Embryonic facial prominence (tissue), 1 donor: ENCODE results near the gene CXADR.
"Not testable (repeated sequence)": the region's sequence is repeated elsewhere in the genome, so short reads cannot be mapped to it uniquely, and the experiment has no call there.

Experiments
- DNase-seq: peaks from one replicate; pipeline ENCODE4 v3.0.0-alpha.2; 2016; ENCODE audit errors: extremely low spot score

CXADR gene

DNA sequence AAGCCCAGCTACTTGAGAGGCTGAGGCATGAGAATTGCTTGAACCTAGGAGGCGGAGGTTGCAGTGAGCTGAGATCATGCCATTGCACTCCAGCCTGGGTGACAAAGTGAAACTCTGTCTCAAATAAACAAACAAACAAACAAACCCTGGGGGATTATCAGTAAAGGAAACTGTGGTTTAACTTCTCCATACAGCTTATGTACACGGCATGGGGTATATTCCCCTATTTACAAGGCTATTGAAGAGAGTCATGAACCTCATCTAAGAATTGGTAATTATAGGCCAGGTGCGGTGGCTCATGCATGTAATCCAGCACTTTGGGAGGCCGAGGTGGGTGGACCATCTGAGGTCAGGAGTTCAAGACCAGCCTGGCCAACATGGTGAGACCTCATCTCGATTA, 9.9 kb upstream of the CXADR start:
- not testable (repeated sequence) for DNase-seq

DNA sequence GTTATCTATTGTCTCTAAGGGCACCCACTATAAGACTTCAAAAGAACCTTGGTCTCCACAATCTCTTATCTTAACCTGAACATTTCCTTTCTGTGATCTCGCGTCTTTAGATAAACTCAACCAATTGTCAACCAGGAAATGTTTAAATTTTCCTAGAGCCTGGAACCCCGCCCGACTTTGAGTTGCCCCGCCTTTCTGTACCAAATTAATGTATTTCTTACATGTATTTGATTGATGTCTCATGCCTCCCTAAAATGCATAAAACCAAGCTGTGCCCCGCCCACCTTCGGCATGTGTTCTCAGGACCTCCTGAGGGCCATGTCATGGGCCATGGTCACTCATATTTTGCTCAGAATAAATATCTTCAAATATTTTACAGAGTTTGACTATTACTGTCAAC, 5.9 kb upstream of the CXADR start:
- no peak for DNase-seq

DNA sequence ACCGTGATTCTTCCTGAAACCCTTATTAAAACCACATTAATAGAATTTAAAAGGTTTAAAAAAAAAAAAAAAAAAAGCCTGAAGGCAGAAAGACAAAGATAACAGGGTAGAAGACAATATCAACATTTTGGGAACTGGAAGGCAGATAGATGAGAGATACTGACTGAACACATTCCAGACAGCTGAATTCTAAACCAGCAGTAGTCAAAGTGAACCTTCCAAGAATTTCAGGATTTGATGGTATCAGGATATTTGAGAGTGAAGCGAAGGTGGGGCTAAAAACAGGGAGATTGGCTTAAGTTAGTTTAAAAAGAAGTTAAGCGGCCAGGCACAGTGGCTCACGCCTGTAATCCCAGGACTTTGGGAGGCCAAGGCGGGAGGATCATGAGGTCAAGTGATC, 5.3 kb upstream of the CXADR start:
- DNase-seq, result no peak

DNA sequence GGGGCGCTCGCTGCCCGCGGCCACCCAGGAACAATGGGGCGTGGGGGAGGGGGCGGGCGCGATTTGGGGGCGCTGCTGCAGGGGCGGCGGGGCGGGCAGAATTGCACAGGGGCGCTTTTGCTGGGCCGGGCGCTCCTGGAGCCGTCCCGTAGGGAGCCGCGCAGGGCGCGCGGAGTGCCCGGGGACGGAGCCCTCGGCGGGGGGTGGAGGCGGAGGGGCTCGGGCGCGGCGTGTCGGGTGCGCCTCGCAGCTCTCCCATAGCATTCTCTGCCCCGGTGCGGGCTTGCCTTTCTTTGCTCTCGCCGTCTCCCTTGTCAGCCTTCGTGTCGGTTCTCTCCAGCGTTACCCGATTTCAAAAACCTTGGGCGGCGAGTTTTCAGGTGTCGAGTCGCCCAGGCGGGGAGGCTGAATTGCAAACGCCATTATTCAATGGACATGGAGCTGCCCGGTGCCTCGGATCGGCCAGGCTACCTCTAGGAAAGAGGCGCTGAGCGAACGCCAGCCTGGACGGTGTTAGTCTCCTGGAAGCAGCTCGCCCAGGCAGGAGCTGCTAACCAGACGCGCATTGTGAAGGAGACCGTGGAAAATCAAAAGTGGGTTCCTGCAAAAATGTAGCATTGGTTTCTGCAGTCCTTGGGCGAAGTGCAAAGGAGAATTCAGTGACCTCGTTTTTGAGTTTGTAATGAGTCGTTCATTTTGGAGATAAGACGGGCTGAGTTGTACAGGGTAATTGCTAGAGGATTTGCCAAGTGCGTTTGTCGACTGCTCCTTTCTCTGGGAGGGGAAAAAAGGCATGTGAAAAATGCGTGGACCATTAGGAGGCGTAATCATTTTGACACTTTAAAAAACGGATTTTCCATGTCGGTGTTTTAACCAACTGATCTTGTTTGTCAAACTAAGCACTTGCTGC, 626 bp downstream of the CXADR start:
- no peak for DNase-seq

DNA sequence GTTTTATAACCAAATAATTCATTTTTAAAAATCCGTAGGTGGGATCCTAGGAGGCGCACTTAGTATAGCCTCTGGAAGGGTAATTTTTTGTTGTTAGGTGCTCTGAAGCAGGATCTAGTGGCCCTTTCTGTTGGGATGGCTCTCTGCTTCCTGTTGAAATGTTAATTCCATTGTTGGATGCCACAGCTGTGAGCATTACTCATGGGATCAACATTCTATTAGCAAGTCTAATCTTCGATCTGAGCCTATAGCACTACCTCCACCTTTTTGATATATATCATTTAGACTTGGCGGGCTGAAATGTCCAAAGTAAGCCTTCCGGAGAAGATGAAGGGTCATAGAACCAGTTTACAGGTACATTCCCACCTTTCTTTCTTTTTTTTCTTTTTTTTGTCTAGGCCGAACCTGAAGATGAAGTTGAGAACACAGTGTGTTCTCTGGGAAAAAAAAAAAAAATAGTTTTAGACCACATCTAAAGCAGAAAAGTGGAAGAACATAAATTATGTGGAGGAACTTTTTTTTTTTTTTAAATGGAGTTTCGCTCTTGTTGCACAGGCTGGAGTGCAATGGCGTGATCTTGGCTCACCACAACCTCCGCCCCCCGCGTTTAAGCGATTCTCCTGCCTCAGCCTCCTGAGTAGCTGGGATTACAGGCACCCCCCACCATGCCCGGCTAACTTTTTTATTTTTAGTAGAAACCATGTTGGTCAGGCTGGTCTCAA, 1.4 kb downstream of the CXADR start:
- no peak for DNase-seq

DNA sequence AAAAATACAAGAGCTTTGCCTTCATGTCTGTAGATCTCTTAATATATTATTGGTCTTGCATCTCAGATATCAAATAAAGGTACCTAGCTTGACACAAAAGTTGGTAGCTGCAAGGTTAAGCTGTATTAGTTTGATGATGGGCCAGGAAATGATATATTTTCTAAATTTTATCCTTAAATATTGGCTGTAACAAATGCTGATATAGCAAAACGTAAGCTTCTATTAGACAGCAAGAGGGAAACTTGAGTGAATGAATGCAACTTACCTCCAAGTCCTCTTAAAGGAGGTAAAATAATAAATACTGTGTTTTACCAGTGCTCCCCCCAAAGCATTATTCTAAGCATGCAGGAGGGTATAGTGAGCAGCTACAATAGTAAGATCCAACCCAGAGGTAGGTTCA, 4.2 kb downstream of the CXADR start:
- not testable (repeated sequence) for DNase-seq

DNA sequence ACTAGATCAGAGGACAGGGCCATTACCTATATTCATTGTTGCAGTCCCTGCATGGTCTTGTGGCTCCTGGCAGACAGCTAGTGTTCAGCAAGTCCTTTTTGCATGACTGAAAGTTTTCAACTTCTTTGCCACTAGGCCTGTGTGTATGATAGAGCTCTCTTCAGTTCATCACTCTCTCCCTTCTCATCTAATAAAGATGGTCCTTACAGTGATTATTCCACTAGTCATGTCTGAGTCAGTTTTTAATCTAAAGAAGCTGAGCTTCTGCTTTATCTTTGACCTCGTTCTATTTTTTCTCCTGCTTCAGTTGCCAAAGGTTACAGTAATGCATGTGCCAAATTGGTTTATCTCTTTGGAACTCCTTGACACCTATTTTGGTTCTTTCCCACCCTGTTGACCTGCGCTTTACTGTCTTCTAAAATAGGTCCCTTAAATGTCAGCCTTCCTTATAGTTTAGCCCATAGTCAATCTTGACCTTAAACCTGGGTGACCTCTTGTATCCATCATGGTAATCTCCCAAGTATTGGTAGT, 6.4 kb downstream of the CXADR start:
- no peak for DNase-seq

DNA sequence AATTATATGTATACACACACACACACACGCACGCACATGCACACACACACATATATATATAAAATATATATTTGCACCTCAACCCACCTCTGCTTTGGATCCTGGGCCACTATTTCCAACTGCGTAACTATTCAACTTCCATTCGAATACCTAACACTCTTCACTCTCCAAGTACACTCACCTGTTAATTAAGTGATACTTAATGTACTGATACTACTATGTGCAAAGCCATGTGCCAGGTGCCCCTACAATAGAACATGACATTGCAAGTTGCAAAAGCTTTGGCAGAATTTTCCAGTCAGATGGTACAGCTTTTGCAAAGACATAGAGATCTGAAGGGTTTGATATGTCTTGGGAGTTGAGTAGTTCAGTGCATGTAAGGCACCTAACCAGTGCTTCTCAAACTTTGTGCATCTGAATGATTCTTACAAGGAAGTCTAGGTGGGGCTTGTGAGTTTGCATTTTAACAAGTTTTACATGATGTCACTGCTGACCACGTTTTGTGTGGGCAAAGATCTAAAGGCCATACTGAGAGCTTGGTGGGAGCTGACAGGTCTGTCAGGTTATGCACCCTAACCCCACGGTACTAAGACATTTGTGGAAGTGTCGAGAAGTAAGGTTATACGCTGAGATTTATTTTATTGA, 7.2 kb downstream of the CXADR start:
- no peak for DNase-seq

DNA sequence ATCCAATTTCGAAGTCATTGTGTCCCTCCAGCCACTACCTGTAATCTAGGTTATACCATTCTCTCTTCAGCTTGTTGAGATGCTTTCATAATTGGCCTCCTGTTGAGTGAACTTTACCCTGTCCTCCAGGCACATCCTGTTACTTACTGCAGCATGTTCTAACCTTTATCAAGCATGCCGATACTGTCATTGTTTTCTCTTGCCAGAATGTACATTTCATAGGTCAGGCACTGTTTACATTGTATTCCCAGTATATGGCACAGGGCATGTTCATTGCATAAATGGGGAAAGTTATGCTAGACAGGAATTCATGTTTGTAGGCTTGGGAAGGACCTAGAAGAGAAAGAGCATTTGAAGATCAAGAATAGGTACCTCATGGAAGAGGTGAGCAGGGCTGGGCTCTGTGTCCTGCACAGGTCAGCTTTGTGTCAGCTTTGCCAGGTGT, 10.2 kb downstream of the CXADR start:
- DNase-seq, result no peak

DNA sequence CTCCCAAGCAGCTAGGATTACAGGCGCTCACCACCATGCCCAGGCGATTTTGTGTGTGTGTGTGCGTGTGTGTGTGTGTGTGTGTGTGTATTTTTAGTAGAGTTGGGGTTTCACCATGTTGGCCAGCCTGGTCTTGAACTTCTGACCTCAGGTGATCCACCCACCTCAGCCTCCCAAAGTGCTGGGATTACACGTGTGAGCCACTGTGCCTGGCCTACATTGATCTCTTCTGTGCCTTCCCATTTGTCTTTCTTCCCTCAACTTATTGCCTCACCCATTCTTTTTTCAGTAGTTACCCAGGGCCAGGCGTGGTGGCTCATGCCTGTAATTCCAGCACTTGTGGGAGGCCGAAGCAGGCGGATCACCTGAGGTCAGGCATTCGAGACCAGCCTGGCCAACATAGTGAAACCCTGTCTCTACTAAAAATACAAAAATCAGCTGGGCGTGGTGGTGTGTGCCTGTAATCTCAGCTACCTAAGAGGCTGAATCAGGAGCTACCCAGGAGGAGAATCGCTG, 11.2 kb downstream of the CXADR start:
- DNase-seq, result not testable (repeated sequence)

DNA sequence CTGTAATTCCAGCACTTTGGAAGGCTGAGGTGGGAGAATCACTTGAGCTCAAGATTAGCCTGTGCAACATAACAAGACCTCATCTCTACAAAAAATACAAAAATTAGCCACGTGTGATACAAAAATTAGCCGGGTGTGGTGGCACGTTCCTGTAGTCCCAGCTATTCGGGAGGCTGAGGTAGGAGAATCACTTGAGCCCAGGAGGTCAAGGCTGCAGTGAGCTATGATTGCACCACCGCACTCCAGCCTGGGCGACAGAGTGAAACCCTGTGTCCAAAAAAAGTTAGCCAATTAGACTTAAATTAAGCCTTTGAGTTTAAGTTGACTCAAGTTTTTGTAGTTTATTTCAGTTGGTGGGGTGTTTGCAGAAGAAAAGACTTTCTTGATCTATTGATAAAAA, 11.8 kb downstream of the CXADR start:
- DNase-seq, result no peak

DNA sequence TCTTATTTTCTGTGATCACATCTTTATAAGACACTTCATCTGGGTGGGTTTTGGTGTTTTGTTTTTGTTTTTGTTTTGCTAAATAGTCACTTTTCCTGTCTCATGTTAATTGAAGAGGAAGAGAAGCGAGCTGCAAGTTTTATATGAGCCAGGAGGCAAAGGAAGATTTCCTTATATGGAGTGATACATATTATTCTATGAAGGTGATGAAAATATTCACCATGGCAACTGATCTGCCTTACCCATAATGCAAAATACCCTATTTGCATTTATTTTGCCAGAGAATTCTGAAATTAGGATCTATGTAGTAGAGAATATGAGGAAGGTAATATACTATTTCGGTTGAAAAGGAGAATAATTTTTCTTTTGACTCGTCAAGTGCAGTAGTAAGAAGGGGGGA, 13.9 kb downstream of the CXADR start:
- no peak for DNase-seq

DNA sequence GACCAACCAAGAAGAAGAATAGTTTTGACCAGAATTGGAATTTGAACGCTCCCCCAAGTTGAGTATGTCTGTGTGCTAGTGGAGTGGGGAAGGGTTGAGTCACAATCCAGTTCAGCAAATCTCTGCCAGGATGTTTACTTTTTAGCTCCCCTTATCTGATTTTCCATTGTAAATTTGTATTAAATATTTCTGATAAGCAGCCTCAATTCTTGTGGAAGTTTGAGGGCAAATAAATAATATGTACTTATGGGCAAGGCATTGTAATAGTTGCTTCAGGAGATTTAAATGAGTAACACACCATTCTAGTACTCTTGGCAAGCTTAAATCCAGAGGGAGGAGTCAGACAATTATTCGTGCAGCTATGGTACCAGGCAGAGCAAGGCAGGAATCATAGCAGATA, 14.4 kb downstream of the CXADR start:
- no peak for DNase-seq

DNA sequence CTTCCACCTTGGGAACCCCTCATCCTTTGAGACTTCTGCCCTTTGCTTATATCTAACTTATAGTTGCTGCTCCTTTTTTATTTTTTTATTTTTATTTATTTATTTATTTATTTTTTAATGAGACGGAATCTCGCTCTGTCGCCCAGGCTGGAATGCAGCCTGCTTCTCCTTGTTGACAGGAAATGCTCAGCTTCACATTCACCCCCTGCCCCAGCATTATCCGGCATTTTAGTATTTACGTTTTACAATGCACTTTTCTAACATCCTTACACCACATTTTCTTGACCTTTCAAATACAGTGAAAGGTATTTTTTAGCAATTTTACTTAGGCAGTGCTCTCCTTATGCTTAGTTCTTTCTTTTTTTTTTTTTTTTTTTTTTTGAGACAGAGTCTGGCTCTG, 14.9 kb downstream of the CXADR start:
- DNase-seq, result no peak

DNA sequence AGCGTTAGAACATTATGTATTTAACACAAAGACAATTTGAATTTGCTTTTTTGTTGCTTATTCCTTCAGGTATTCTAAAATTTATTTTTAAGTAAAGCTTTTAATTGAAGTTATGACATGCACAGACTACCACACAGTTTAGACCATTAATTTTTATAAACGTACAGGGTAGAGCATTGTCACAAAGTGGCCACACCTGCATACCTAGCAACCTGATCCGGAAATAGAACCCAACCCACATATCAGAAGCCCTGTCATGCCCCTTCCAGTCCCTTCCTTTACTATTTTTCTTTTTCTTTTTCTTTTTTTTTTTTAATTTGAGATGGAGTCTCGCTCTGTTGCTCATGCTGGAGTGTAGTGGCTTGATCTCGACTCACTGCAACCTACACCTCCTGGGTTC, 16.8 kb downstream of the CXADR start:
- DNase-seq, result no peak

DNA sequence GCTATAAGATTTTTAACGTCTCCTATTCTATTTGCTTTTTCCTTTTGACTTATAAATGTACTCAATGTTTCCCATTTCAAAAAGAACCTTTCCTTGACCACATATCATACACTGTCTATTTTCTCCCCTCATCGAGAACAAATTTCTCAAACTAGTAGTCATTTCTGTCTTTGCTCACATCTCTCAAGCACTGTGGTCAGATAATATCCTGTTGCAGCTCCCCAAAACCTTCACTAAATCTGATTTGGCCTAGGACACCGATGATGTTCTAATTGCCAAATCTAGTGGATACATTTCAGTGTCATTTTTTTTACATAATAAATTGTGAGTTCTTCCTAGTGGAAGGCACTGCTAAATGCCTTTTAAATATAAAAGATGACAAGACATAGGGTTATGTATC, 19.4 kb downstream of the CXADR start:
- no peak for DNase-seq

DNA sequence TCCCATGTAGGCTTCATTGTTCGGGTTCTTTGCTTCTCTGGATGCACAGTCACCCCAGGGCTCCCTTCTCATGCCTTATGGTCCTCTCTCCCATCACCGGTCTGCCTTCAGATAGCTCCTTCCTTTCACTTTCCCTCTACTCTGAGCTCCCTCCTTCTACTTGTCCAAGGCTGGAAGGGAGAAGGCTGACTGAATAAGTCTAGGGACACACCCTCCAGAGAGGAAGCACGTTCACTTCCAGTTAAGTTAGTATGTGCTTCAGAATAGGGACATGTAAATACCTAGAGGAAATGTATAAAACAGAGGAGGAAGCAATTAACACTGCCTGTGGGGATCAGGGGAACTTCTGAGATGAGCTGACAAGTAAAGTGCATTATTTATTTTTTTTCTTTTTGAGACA, 23.5 kb downstream of the CXADR start:
- no peak for DNase-seq

DNA sequence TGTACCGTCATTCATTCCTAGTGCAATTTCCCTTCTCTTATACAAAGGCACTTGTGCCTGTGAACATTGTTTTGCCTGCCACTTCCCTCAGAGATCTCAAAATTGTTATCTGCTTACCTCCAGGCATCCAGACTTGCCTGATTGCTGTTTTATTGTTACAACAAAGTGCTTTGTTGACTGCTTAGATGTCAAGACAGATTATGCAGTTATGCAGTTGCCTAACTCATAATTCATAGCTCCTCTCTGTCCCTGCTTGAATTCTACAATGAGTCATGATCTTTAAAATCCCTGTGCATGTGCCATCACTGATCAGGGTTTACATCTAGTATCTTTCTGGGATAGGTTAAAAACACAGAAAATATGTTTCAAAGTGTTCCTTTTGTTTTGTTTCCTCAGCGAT, 24.5 kb downstream of the CXADR start:
- no peak for DNase-seq

DNA sequence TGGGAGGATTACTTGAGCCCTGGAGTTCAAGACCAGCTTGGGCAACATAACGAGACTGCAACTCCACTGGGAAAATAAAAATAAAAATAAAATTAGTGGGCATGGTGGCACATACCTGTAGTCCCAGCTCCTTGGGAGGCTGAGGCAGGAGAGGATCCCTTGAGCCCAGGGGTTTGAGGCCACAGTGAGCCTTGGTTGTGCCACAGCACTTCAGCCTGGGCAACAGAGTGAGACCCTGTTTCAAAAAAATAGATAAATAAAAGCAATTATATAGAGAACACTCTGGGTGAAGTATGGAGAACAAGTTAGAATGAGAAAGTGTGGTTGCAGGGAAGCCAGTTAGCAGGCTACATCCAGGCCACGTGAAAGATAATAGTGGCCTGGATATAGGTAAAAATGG, 25.7 kb downstream of the CXADR start:
- no peak for DNase-seq

DNA sequence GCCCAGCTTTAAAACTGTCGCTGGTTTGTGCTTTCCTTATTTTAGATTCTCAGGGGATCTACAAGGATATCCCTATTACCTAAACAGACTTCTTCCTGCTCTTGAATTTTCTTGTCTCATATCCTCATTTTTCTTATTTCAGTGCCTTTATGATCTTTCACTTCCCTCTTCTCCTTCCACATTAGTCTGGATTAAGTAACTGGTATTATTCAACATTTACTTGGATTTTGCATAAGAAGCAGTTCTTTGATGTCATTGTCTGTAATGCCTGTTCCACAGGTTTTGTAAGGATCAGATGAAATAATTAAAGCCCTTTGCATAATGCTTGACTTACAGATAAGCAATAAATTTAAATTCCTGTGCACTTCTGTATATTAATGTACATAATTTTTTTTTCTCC, 26.5 kb downstream of the CXADR start:
- DNase-seq, result no peak

DNA sequence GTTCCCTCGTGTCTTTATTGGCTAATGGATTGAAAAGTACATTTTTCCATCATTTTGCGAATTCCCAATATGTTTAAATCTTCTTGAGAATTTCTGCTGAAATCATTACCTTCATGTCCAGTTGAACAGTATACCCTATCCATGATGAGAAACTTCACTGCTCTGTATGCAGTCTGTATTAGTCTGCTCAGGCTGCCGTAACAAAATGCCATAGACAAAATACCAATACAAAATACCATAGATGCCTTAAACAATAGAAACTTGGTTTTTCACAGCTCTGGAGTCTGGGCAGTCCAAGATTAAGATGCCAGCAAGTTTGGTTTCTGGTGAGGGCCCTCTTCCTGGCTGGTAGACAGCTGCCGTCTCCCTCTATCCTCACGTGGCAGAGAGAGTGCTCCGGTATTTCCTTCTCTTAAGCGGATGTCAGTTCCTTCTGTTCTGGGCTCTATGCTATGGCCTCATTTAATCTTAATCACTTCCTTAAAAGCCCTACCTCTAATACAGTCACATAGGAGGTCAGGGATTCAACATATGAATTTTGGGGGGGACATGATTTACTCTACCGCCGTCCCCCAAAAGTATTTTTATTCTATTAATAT, 27.0 kb downstream of the CXADR start:
- no peak for DNase-seq

DNA sequence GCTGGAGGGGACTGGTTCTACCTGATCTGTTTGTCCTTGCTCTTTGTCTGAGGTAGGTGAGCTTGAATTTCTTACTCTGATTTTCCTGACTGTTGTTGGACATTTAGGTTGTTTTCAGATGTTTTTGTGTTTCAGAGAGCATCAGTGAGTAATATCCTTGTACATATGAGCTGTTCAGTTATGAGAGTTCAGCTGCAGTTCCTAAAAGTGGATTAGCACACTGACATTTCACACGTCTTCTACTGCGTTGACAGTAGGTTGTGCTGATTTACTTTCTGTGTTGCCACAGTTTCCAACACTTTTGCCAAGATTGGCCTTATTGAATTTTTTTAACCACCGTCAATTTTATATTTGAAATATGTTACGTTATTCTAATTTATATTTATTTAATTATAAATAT, 27.7 kb downstream of the CXADR start:
- DNase-seq, result no peak
